Occipital lobe (tissue), 2 donors: Measurements from ENCODE around the gene HAUS8. TPM values are rescaled to one million over a fixed set of nuclear protein-coding genes. Genes with fewer than 3 reads are reported as not detected.
"Not testable (repeated sequence)": the region's sequence is repeated elsewhere in the genome, so short reads cannot be mapped to it uniquely, and the experiment has no call there.

ENCODE experiments used
- DNase-seq: peaks from one replicate; lab custom pipeline; 2025; lab: John Stamatoyannopoulos, UW
- total RNA-seq: library from RNA; depleted of rRNA; stranded (reverse); fragments of >200 nt; gene quantifications from one replicate; pipeline ENCODE4 v1.2.3, GENCODE V29; 2014

HAUS8 gene
- total RNA-seq, 1 donor from 2014 or later, result 1.9 TPM

DNA sequence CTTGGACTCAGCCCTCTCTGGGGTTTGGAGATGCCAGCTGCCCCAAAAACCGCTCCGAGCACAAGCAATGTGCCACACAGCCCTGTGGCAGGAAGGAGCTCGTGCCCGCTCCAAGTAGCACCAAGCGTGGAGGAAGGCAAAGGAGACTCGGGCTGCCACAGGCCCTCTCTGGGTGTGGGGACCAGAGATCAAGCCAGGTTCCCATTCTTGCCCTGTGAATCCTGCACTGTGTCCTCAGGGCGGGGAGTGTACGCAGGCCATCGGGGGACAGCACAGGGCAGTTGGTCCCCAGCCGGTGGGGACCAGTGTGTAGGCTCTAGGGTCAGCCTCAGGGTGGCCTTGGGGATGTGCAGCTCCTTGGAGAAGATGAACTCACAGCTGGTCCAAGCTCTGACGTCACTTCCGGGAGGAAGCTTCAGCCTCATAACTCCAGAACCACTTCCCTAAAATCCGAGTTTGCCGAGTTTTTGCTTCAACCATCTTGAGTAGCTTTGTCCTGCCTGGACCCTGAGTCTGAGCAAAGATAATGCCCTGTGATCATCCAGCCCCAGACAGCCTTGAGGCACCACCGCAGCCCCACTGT is 39.3 kb downstream of the HAUS8 start:
- no peak for DNase-seq

DNA sequence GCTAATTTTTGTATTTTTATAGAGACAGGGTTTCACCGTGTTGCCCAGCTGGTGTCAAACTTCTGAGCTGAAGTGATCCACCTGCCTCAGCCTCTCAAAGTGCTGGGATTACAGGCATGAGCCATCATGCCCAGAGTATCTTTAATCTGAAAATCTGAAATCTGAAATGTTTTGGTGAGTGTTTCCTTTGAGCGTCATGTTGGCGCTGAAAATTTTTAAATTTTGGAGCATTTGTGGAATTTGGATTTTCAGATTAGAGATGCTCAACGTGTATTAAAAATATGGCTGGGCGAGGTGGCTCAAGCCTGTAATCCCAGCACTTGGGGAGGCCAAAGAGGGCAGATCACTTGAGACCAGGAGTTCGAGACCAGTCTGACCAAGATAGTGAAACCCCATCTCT is 43.5 kb downstream of the HAUS8 start:
- DNase-seq, result no peak

DNA sequence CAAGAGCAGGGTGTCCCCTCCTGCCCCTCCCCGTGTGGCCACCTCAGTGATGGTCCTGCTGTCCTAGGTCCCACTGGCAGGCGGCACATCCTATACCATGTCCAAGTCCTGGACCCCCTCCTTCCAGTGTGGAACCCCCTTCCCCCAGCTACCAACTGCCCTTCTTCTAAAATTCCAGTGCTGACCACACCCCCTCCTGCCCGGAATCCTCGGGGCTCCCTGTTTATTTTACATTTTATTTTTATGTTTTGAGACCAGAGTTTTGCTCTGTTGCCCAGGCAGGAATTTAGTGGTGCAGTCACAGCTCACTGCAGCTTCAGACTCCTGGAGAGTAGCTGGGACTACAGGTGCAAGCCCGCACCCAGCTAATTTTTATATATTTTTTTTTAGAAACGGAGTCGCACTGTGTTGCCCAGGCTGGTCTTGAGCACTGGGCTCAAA is 47.7 kb downstream of the HAUS8 start:
- no peak for DNase-seq

DNA sequence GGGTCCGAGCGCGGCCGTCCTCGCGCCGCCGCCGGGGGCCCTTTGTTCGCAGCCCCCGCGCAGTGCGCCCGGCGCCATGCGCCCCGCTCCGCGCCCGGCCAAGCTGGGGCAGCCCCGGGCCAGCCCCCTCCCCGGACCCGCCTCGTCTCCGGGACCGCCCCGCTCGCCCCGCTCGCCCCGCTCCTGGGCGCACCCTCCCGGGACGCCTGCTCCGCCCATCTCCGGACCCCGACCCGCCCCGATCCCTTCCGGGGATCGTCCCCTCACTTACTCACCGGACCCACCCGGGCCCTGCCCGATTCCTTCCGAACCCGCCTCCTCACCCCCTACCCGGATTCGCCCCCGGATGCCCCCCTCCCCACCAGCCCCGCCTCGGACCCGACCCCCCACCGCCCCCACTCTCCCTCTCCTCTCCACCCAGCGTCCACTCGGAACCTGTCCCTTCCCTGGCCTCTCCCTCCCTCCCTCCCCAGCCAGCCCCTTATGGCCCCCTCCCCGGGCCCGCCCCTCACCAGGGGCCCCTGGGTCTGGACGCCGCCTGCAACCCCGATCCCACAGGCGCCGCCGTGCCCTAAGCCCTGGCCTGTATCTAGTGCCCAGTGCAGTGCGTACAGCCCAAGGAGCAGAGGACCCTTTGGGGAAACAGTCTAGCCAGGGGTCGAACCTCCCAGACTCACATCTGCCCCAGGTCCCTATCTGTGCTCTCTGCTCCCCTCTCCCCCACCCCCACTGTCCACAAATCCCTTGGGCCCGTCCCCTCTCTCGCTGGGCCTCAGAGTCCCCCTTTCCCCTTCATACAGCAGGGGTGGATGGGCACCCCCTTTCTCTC is 48.3 kb downstream of the HAUS8 start, which contains the start of gene CPAMD8:
TSS of gene CPAMD8 (minus strand) at position 105 of the 829 bp plus-strand sequence. CDS start 168 bp downstream, outside the sequence.
- DNase-seq, result no peak

DNA sequence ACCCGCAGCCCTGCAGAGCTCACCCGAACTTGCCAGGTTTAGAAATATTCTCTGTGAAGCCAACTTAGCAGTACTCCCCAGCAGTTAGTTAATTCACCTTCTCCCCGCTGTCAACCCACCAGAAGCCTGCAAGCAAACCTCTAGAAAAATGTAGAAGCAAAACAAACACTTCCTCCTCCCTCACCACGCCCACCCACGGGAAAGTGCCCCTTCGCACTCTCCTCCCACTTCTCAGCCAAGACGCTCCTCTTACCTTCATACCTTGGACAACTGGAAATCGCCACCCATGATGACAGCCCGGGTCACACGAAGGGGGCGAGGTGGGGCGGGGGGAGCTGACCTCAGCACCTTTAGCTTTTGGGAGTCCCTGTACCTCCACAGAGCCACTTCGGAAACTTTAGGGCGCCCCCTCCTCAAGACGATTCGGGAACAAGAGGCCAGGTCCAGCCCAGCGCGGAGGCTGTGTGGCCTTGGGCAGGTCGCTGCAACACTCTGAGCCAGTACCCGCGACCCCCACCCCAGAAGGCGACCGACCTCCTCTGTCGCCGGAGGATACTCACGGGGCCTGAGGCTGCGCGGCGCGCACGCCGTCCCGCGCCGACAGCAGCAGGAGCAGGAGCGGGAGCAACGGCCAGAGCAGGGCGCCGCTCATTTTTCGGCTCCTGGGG is 49.1 kb downstream of the HAUS8 start:
- no peak for DNase-seq

DNA sequence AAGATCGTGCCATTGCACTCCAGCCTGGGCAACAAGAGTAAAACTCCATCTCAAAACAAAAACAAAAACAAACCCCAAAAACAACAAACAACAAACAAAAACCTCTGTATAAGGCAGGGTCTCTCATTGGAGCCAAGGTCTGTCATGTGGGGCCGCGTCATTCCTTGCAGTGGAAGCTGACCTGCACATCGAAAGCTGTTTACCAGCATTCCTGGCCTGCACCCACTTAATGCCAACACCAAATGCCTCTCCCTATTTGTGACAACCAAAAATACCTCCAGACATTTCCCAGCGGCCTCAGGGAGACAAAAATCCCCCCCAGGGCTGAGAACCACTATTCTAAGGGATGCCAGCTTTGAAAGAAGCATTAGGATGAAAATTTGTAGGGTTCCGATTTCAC is 49.9 kb downstream of the HAUS8 start:
- DNase-seq, result no peak

DNA sequence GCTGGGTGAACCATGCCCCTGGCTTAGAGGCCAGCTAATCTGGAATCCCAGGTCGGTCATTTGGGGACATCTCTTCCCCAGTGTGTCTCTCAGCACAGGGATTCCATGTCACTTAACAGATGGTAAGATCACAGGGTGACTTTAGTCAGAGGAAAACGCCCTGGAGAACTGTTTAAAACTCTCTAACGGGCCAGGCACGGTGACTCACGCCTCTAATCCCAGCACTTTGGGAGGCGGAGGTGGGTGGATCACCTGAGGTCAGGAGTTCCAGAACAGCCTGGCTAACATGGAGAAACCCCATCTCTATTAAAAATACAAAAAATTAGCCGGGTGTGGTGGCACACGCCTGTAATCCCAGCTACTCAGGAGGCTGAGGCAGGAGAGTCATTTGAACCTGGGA is 50.3 kb downstream of the HAUS8 start:
- not testable (repeated sequence) for DNase-seq

DNA sequence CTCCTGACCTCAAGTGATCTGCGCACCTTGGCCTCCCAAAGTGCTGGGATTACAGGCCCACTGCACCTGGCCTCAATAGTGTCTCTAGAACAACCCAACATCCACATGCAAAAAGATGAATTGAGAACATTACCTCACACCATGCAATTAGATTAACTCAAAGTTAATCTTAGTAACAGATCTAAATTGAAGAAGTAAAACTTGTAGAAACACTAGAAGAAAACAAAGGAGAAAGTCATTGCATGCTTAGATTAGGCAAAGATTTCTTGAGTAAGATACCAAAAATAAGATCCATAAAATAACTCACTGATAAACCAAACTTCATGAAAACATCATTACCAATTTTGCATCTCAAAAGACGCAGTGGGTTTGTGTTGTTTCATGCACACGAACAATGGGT is 51.4 kb downstream of the HAUS8 start:
- no peak for DNase-seq

DNA sequence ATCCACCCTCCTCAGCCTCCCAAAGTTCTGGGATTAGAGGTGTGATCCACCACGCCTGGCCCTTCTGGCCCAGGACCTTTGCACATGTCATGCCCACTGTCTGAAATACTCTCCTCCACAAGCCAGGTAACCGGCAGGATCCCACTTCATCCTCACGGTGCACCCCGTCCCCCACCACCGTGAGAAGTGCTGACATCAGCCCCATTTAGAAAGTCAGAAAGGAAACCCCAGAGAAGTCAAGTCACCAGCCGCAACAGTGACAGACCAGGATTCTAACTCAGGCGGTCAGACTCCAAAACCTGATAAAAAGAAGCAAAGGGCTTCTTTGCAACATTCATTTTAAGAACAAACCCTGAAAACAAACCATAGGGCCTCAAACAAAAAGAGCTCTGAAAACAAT is 52.5 kb downstream of the HAUS8 start:
- no peak for DNase-seq

DNA sequence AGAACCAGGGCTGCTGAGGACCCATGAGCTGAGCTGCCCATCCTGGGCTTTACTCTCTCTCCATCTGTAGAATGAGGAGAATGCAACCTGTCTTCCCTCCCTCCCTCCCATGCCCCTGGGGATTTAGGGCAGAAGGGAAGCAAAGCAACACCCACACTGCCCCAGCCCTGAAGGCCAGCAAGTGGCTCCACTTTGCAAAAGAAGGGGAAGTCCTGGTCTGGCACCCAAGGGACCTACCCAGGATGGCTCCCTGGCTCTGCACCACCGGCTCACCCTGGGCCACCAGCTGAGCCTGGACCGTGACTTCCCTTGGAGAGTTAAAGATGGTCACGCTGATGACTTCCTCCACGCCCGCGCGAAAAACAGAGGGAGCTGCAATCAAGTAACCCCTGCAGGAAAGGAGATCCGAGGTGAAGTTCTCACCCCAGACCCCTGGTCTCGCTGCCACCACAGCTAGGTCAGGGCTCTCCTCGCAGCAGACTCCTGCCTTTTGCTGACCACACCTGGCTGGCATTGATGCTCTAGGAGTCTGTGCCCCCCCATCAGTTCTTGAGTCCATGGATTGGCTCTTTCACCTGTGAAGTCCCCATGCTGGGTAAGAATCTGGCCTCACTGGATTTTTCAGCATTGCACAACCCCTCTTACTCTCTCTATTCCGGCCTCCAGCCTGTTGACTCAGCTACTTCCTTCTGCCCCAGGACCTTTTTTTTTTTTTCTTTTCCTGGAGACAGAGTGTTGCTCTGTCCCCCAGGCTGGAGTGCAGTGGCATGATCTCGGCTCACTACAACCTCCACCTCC is 53.3 kb downstream of the HAUS8 start:
- DNase-seq, result no peak

DNA sequence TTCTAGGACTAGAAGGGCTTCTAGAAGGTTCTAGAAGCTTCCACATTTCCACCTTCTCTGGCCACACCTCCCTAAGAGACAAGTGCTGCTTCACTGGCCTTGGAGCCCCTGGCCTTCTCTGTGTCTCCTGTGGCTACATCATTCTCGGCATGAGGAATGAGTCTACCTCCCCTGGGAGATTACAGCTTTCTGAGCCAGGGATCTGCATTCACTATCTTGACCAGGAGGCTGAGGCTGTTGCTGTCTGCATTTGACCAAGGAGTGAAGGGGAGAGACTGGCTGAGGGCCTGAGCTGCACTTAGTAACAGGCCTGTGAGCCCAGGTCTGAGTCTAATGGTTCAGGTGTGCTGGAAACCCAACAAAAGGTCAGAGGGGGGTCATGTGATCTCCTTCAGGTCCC is 53.9 kb downstream of the HAUS8 start:
- DNase-seq, result no peak

DNA sequence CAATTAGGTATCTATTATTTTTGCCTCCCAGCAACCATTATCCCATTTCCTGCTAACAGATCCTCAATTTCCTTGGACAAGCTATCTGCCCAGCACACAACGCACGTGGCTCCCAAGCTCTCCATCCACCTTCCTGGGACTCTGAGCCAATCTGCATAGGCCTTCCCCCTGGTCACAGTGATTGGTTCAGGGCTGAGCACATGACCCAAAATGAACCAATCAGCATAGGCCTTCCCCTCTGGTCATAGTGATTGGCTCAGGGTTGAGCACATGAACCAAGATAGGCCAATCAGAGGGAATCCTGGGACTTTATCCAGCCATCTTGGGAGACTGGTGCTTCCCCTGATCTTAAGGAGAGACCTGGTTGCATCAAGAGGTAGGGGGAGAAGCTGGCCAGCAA is 54.4 kb downstream of the HAUS8 start:
- DNase-seq, result no peak

DNA sequence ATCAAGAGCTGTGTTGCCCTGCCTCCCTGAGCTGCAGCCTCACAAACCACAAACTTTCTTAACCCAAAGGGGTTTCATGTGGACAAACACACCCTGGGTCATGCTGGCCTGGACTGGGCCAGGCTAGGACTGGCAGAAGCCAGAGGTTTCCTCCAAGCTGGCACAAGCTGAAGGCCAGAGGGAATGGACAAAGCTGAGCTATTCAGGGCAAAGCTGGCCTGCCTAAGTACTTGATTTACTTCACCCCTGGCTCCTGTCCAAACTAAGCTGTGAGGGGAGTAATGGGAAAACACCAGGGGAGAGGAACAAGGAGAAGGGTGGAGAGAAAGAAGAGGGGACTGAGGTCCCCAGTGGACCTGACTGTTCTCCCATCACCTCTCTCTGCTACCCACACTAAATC is 54.9 kb downstream of the HAUS8 start:
- DNase-seq, result no peak

DNA sequence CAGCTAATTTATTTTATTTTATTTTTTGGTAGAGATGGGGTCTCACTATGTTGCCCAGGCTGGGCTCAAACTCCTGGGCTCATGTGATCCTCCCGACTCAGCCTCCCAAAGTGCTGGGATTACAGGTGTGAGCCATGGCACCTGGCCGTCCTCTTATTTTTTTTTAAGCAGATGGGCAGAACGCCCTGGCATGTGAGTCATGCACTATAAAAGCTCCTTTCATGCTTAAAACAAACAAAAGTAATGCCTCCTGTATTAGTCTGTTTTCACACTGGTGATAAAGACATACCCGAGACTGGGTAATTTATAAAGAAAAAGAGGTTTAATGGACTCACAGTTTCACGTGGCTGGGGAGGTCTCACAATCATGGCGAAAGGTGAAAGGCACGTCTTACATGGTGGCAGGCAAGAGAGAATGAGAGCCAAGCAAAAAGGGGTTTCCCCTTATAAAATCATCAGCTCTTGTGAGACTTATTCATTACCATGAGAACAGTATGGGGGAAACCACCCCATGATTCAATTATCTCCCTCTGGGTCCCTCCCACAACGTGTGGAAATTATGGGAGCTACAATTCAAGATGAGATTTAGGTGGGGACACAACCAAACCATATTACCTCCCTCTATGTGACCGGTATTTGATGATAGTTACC is 60.9 kb downstream of the HAUS8 start:
- DNase-seq, result not testable (repeated sequence)

DNA sequence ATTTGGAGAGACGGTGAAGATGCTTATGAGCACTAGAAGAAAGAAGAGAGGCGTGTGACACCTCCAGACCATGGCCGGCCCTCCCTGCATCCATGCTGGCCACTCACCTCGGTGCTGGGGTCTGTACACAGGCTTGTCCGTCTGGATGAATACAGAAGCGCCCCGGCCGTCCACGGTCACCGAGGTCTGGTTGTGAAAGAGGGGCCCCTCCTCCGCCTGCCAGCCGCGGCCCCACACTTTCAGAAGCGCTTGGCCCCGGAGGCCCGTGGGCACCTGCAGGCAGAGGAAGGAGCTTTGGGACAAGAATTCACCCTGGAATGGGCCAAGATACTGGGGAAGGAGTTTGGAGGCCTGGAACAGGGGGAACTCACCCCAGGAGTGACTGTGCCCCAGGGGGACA is 63.8 kb downstream of the HAUS8 start:
- DNase-seq, result no peak

DNA sequence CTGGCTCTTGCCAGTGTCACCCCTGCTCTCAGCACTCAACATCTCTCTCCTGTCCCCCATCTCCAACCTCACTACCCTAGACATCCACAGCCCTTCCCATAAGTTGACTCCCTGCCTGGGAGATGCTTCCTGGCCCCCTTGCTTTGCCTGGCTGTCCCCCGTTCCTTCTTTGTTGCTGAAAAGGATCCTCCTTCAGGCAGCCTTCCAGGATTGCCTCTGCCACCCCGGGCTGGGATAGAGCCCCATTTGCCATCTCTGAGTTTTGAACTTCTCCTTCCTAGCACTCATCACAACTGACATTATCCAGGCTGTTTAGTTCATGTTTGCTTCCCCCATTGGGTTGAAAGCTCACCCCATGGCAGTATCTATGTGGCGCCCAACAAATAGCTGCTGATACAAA is 68.7 kb downstream of the HAUS8 start:
- no peak for DNase-seq

DNA sequence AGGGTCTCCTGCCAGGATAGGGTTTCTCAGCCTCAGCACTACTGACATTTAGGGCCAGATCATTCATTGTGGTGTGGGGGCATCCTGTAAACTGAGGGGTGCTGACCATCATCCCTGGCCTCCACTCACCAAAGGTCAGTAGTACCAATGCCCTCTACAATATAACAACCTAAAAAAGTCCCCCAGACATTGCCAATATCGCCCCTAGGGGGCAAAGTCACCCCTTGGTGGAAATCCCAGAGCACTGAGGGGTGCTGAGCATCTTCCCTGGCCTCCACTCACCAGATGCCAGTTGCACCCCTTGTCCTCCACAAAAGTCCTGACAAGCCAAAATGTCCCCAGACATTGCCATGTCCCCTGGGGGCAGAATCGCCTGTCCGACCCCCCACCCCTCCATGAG is 70.3 kb downstream of the HAUS8 start:
- DNase-seq, result no peak

DNA sequence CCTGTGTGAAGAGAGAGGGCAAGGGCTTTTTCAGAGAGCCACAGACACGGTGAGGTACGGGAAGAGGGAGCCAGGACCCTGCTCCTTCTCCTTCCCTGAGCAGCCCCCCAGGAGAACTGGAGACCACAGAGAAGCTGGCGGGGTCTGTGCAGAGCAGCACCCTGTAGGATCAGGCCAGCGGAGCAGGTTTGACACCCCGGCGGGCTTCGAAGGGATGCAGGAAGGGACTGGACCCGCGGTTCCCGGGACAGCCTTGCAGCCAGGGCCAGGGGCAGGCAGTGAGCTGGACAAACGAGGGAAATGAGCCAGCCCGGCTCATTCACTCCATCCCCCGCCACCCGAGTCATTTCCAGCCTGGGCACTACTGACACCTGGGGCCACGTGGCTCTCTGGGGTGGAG is 70.9 kb downstream of the HAUS8 start:
- DNase-seq, result no peak

DNA sequence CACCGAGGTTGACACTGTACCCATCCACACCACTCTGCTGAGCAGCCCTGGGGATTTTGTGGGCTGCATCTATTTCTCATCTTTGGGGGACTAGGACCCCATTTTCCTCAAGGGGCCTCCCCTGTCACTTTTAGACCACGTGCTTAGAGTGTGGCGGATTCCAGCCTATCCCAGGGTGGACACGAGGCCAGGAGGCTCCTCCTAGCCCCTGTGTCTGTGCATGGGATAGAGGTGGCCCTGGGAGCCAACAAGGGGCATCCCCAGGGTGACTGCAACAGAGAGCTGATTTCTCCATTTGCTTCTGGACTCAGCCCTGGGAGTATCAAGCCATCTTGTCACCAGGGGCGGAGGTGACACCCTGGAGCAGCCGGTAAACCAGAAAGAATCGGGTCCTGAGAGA is 72.8 kb downstream of the HAUS8 start:
- DNase-seq, result no peak

DNA sequence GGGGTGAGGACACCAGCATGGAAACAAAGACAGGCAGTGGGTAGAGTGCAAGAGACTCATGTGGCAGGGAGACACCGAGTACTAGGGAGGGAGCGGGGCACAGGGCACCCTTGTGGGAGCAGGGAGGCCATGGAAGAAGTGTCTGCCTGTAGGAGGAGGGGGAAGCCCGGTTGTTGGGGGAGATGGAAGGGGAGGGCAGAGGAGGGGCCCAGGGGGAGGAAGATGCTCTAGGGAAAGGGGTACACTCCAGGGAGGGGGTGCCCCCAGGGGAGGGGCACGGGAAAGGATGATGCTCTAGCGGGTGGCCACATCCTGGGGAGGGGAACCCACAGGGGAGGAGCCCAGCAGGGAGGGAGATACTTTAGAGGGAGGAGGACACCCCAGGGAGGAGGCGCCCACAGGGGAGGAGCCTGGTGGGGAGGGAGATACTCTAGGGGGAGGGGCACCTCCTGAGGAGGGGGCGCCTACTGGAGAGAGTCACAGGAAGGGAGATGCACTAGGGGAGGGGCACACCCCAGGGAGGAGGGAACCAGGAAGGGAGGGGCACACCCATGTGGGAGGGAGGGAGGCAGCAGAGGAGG is 73.6 kb downstream of the HAUS8 start:
- no peak for DNase-seq
